ENCODE results near the gene IFI27.

Gene IFI27

GRCh38 chr14:94162466-94162865 is 51.9 kb downstream of the IFI27 start:
- H3K36me3 ChIP-seq (replicated peaks; ENCODE audit: insufficient read depth, low read length) = no peaks in the 10 kb centered on the region
- no peaks in the 10 kb centered on the region for H3K27me3 ChIP-seq (replicated peaks; ENCODE audit: insufficient read depth, low read length)
- peaks cover 15% of the 10 kb centered on the region for H3K4me1 ChIP-seq (ENCODE audit: low read length)
- no peaks in the 10 kb centered on the region for H3K79me2 ChIP-seq (ENCODE audit: low read length)
- H3K4me2 ChIP-seq (ENCODE audit: low read depth, low read length) = no peak overlapping the region
- DNase-seq = no peak
- no peak overlapping the region for H3K27ac ChIP-seq (ENCODE audit: low read length)
- no peak overlapping the region for H2AFZ ChIP-seq (ENCODE audit: low read length)
- H3K9ac ChIP-seq (ENCODE audit: low read length) = no peak overlapping the region
- H3K9me3 ChIP-seq (replicated peaks; ENCODE audit: insufficient read depth, low read length) = no peaks in the 10 kb centered on the region
- no peaks in the 10 kb centered on the region for H3K9me2 ChIP-seq (replicated peaks; ENCODE audit: insufficient read depth, low read length)
- H3K4me3 ChIP-seq (ENCODE audit: low read length) = no peak overlapping the region
- no peak for TF ChIP-seq EZH2phosphoT487 (IDR thresholded peaks at IDR 0.05; ENCODE audit: low read length)
- TF ChIP-seq CTCF (IDR thresholded peaks at IDR 0.05; ENCODE audit: low read length) = no peak
- no peak for TF ChIP-seq EZH2 (optimal IDR thresholded peaks at IDR 0.05; ENCODE audit: low read depth, low read length)
- no peaks in the 10 kb centered on the region for H4K20me1 ChIP-seq (ENCODE audit: insufficient read depth, low read length)
- H3F3A ChIP-seq (ENCODE audit: insufficient read depth, low read length) = 0 out of 2 replicates have a peak, but pooled peaks cover 4% of the 10 kb centered on the region

GRCh38 chr14:94163796-94164195 is 53.3 kb downstream of the IFI27 start:
- TF ChIP-seq EZH2phosphoT487 (IDR thresholded peaks at IDR 0.05; ENCODE audit: low read length) (no peak), CTCF (IDR thresholded peaks at IDR 0.05; ENCODE audit: low read length) (no peak), EZH2 (optimal IDR thresholded peaks at IDR 0.05; ENCODE audit: low read depth, low read length) (no peak)
- no peaks in the 10 kb centered on the region for H3F3A ChIP-seq (ENCODE audit: insufficient read depth, low read length)
- no peaks in the 10 kb centered on the region for H4K20me1 ChIP-seq (ENCODE audit: insufficient read depth, low read length)
- H3K79me2 ChIP-seq (ENCODE audit: low read length) = no peaks in the 10 kb centered on the region
- no peak overlapping the region for H3K4me3 ChIP-seq (ENCODE audit: low read length)
- no peak overlapping the region for H3K27ac ChIP-seq (ENCODE audit: low read length)
- no peak overlapping the region for H3K4me2 ChIP-seq (ENCODE audit: low read depth, low read length)
- peaks cover 7% of the 10 kb centered on the region; the same call in 1 of the 2 replicates for H3K4me1 ChIP-seq (ENCODE audit: low read length)
- H3K9ac ChIP-seq (ENCODE audit: low read length) = no peak overlapping the region
- H2AFZ ChIP-seq (ENCODE audit: low read length) = no peak overlapping the region
- H3K9me3 ChIP-seq (replicated peaks; ENCODE audit: insufficient read depth, low read length) = no peaks in the 10 kb centered on the region
- no peak for DNase-seq
- H3K36me3 ChIP-seq (replicated peaks; ENCODE audit: insufficient read depth, low read length) = no peaks in the 10 kb centered on the region
- H3K9me2 ChIP-seq (replicated peaks; ENCODE audit: insufficient read depth, low read length) = no peaks in the 10 kb centered on the region
- H3K27me3 ChIP-seq (replicated peaks; ENCODE audit: insufficient read depth, low read length) = no peaks in the 10 kb centered on the region

GRCh38 chr14:94164685-94165431 is 54.3 kb downstream of the IFI27 start:
- H3K4me1 ChIP-seq (ENCODE audit: low read length) = peaks cover 7% of the 10 kb centered on the region; the same call in 1 of the 2 replicates
- H3K27me3 ChIP-seq (replicated peaks; ENCODE audit: insufficient read depth, low read length) = no peaks in the 10 kb centered on the region
- TF ChIP-seq CTCF (IDR thresholded peaks at IDR 0.05; ENCODE audit: low read length) (no peak), EZH2 (optimal IDR thresholded peaks at IDR 0.05; ENCODE audit: low read depth, low read length) (no peak), EZH2phosphoT487 (IDR thresholded peaks at IDR 0.05; ENCODE audit: low read length) (no peak)
- H2AFZ ChIP-seq (ENCODE audit: low read length) = no peak overlapping the region
- H3K9me2 ChIP-seq (replicated peaks; ENCODE audit: insufficient read depth, low read length) = no peaks in the 10 kb centered on the region
- no peak for DNase-seq
- H3K4me3 ChIP-seq (ENCODE audit: low read length) = no peak overlapping the region
- H3K4me2 ChIP-seq (ENCODE audit: low read depth, low read length) = no peak overlapping the region
- no peak overlapping the region for H3K27ac ChIP-seq (ENCODE audit: low read length)
- no peak overlapping the region for H3K9ac ChIP-seq (ENCODE audit: low read length)
- H3K36me3 ChIP-seq (replicated peaks; ENCODE audit: insufficient read depth, low read length) = no peaks in the 10 kb centered on the region
- H4K20me1 ChIP-seq (ENCODE audit: insufficient read depth, low read length) = no peaks in the 10 kb centered on the region
- no peaks in the 10 kb centered on the region for H3K9me3 ChIP-seq (replicated peaks; ENCODE audit: insufficient read depth, low read length)
- H3K79me2 ChIP-seq (ENCODE audit: low read length) = no peaks in the 10 kb centered on the region
- no peaks in the 10 kb centered on the region for H3F3A ChIP-seq (ENCODE audit: insufficient read depth, low read length)
